Uterus (tissue), 4 donors: ENCODE results near the gene DNM3. TPM values are rescaled to one million over a fixed set of nuclear protein-coding genes. Genes with fewer than 3 reads are reported as not detected.

Source experiments
- DNase-seq, 2 donors: peaks; one replicate each; pipeline ENCODE4 v3.0.0-alpha.2; 2019 to 2020
- H3K27ac ChIP-seq, 2 donors: fragments of 200-600 bp; sonication (generic); 1 replicate in 1 of 2; 2 replicates in 1 of 2; pipeline ENCODE4 v1.5.1; 2016 to 2018
- H3K27me3 ChIP-seq, 2 donors: fragments of 200-600 bp; sonication (generic); one replicate each; pipeline ENCODE4 v1.5.1; 2018 to 2019; ENCODE audit warnings: control low read depth in 1 of 2
- H3K36me3 ChIP-seq, 2 donors: fragments of 200-600 bp; sonication (generic); one replicate each; pipeline ENCODE4 v1.5.1; 2019; ENCODE audit warnings: control low read depth in 1 of 2
- H3K4me1 ChIP-seq, 2 donors: fragments of 200-600 bp; sonication (generic); one replicate each; pipeline ENCODE4 v1.5.1; 2018 to 2019; ENCODE audit warnings: control low read depth in 1 of 2
- H3K4me3 ChIP-seq, 2 donors: fragments of 200-600 bp; sonication (generic); 1 replicate in 1 of 2; 2 replicates in 1 of 2; pipeline ENCODE4 v1.5.1; 2018 to 2019; ENCODE audit warnings: mild to moderate bottlenecking in 1 of 2
- H3K9me3 ChIP-seq, 2 donors: fragments of 200-600 bp; sonication (generic); one replicate each; pipeline ENCODE4 v1.5.1; 2019; ENCODE audit warnings: control low read depth in 1 of 2
- CTCF ChIP-seq, 4 experiments: fragments of 200-600 bp in 2 of 4; fragments of 450-650 bp in 2 of 4; sonication (generic) in 2 of 4; IDR thresholded peaks; one replicate each; pipeline ENCODE4 v1.5.1; 2016 to 2019; ENCODE audit warnings: antibody characterized with exemption in 4 of 4, mild to moderate bottlenecking in 2 of 4, moderate library complexity in 1 of 4
- POLR2A ChIP-seq, 2 donors: fragments of 450-650 bp; IDR thresholded peaks; one replicate each; pipeline ENCODE4 v1.6.1; 2016; ENCODE audit warnings: antibody characterized with exemption in 2 of 2, mild to moderate bottlenecking in 1 of 2, moderate library complexity in 1 of 2
- intact Hi-C: fragments of 100-400 bp; cut with DNase I; formaldehyde crosslinking; loops from one replicate; pipeline ENCODE4 v1.15.1; 2023; ENCODE audit warnings: low total_unique reads
- total RNA-seq, 4 donors: library from RNA; depleted of rRNA in 3 of 4; stranded (reverse); fragments of >200 nt in 3 of 4; gene quantifications; one replicate each; pipeline versions ENCODE4 v1.1.0 to v1.2.4, GENCODE V29; 2014 to 2023
- donor health status: DM: yes; HTN: yes; CAD: no.

The DNM3 gene
- total RNA-seq, 4 donors from 2014 or later, result 4.7 to 49.2 (median 14.6) TPM

GRCh38 chr1:171899838-171900237, 58.5 kb downstream of the DNM3 start:
- no peak overlapping the region for H3K27ac ChIP-seq
- H3K36me3 ChIP-seq, result no peaks in the 10 kb centered on the region

GRCh38 chr1:171901245-171901644, 59.9 kb downstream of the DNM3 start:
- DNase-seq, result no peak
- Histone ChIP-seq H3K9me3 (no peaks in the 10 kb centered on the region), H3K36me3 (no peaks in the 10 kb centered on the region), H3K27ac (no peak overlapping the region), H3K27me3 (no peaks in the 10 kb centered on the region), H3K4me1 (no peaks in the 10 kb centered on the region), H3K4me3 (no peak overlapping the region)
- intact Hi-C loops, result no loop called here
- TF ChIP-seq POLR2A (IDR thresholded peaks at IDR 0.05), result no peak
- TF ChIP-seq CTCF (IDR thresholded peaks at IDR 0.05), result no peak

More at GRCh38 chr1:171899838-171900237, 58.5 kb downstream of the DNM3 start:
- Histone ChIP-seq H3K27me3 (no peaks in the 10 kb centered on the region), H3K4me1 (no peaks in the 10 kb centered on the region), H3K9me3 (no peaks in the 10 kb centered on the region), H3K4me3 (no peak overlapping the region)
- no peak for DNase-seq
- intact Hi-C loops, result no loop called here
- TF ChIP-seq POLR2A (IDR thresholded peaks at IDR 0.05) (no peak), CTCF (IDR thresholded peaks at IDR 0.05) (no peak)

GRCh38 chr1:171902527-171902926, 61.2 kb downstream of the DNM3 start:
- Histone ChIP-seq H3K4me3 (no peak overlapping the region), H3K4me1 (no peaks in the 10 kb centered on the region)
- intact Hi-C loops, result no loop called here

GRCh38 chr1:171904778-171905450, 63.6 kb downstream of the DNM3 start:
- no peak for DNase-seq
- intact Hi-C loops, result no loop called here
- H3K27ac ChIP-seq, result no peak overlapping the region

More at GRCh38 chr1:171902527-171902926, 61.2 kb downstream of the DNM3 start:
- DNase-seq, result no peak
- H3K27me3 ChIP-seq, result no peaks in the 10 kb centered on the region
- H3K9me3 ChIP-seq, result no peaks in the 10 kb centered on the region
- H3K27ac ChIP-seq, result peak overlapping the region in 1 of 2 donors; percentile 23
- no peak for TF ChIP-seq POLR2A (IDR thresholded peaks at IDR 0.05)
- TF ChIP-seq CTCF (IDR thresholded peaks at IDR 0.05), result no peak
- no peaks in the 10 kb centered on the region for H3K36me3 ChIP-seq

More at GRCh38 chr1:171904778-171905450, 63.6 kb downstream of the DNM3 start:
- H3K4me1 ChIP-seq, result no peaks in the 10 kb centered on the region
- TF ChIP-seq CTCF (IDR thresholded peaks at IDR 0.05), result no peak
- no peak for TF ChIP-seq POLR2A (IDR thresholded peaks at IDR 0.05)
- no peaks in the 10 kb centered on the region for H3K36me3 ChIP-seq
- no peaks in the 10 kb centered on the region for H3K9me3 ChIP-seq
- H3K4me3 ChIP-seq, result no peak overlapping the region
- H3K27me3 ChIP-seq, result no peaks in the 10 kb centered on the region
